IPS-15b (cell line): ENCODE data around the gene MARCKSL1.
A peak's percentile ranks its signal among the peaks of the same experiment; 100 is the strongest.

Experiments
- H3K27me3 ChIP-seq: one replicate; pipeline ENCODE4 v1.6.1; 2013; ENCODE audit warnings: low read length; ENCODE audit not compliant: control insufficient read depth, insufficient read depth
- H3K36me3 ChIP-seq: one replicate; pipeline ENCODE4 v1.6.1; 2013; ENCODE audit warnings: low read length; ENCODE audit not compliant: control insufficient read depth, insufficient read depth
- H3K4me1 ChIP-seq: one replicate; pipeline ENCODE4 v1.6.1; 2013; ENCODE audit warnings: mild to moderate bottlenecking, low read length; ENCODE audit not compliant: control insufficient read depth, insufficient read depth
- H3K4me3 ChIP-seq: one replicate; pipeline ENCODE4 v1.5.1; 2013; ENCODE audit warnings: low read depth, low read length
- H3K9ac ChIP-seq: one replicate; pipeline ENCODE4 v1.6.1; 2013; ENCODE audit warnings: low read depth, mild to moderate bottlenecking, low read length
- H3K9me3 ChIP-seq: one replicate; pipeline ENCODE4 v1.6.1; 2013; ENCODE audit warnings: mild to moderate bottlenecking, low read length; ENCODE audit not compliant: control insufficient read depth, insufficient read depth

Gene MARCKSL1, protein sequence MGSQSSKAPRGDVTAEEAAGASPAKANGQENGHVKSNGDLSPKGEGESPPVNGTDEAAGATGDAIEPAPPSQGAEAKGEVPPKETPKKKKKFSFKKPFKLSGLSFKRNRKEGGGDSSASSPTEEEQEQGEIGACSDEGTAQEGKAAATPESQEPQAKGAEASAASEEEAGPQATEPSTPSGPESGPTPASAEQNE

DNA sequence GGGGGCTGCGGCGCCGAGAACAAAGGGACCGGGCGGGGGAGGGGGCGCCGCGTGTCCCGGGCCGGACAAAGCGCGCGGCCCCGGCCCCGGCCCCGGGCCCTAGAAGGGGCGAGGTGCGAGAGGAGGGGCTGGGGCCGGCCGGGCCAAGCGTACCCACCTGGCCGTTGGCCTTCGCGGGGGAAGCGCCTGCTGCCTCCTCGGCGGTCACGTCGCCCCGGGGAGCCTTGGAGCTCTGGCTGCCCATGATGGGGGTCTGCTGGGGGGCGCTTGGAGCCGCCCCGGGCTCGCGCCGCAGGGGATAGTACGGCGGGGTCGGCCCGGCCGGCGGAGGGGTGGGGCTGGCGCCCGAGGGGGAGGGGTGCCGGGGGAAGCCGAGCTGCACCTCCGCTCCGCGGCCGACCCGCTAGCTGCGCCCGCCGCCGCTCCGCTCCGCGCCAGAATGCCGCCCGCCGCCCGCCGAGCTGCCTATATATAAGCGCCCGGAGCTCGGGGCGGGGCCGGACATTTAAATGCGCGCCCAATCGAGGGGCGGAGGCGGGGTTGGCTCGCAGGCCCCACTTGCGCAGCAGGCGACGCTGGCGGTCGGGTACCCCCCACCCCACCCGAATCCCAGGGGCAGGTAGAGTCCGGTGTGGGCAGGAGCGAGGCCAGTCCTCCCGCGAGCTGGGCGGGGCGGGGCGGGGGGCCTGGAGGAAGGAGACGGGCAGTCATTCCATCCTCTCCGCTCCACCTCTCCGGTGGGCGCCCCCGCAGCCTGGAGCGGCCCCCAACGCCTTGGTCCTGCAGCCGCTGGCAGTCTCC is at the start of gene MARCKSL1:
Gene MARCKSL1, minus strand, starts transcription at position 444 of the 801 bp plus-strand sequence. Its CDS starts 200 bp downstream, at position 244.
- H3K36me3 ChIP-seq = peaks cover 25% of the 10 kb centered on the region
- H3K9me3 ChIP-seq = no peaks in the 10 kb centered on the region
- peak within 1 kb of the TSS; percentile 85 for H3K4me3 ChIP-seq
- H3K27me3 ChIP-seq = peaks cover 4% of the 10 kb centered on the region
- peak within 1 kb of the TSS; percentile 88 for H3K9ac ChIP-seq
- H3K4me1 ChIP-seq = peaks cover 12% of the 10 kb centered on the region

DNA sequence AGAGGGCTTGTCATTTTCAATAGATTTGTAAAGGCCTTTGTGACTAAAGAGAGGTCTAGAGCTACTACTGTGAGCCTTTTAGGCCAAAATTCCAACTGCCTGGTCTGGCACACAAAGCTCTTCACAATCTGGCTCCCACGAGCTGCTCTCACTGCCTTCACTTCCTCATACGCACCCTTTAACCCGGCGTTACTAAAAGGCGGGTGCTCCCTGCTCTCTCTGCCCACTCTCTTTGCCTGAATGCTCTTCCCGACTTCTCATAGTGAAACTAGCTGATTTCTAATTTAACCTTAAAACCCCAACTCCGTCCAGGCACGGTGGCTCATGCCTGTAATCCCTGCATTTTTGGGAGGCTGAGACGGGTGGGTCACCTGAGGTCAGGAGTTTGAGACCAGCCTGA is 44.0 kb upstream of the MARCKSL1 start:
- H3K36me3 ChIP-seq = peaks cover 69% of the 10 kb centered on the region
- no peaks in the 10 kb centered on the region for H3K9me3 ChIP-seq
- H3K4me3 ChIP-seq = no peak overlapping the region
- no peaks in the 10 kb centered on the region for H3K27me3 ChIP-seq
- no peaks in the 10 kb centered on the region for H3K4me1 ChIP-seq
- H3K9ac ChIP-seq = no peak overlapping the region

- Histone ChIP-seq H3K9ac (no peak overlapping the region), H3K4me3 (no peak overlapping the region), H3K4me1 (no peaks in the 10 kb centered on the region), H3K36me3 (peaks cover 66% of the 10 kb centered on the region), H3K27me3 (no peaks in the 10 kb centered on the region), H3K9me3 (no peaks in the 10 kb centered on the region)
Measured at GRCh38 chr1:32377541-32378220, 41.6 kb upstream of the MARCKSL1 start.

GRCh38 chr1:32376199-32376598 is 40.2 kb upstream of the MARCKSL1 start:
- no peaks in the 10 kb centered on the region for H3K9me3 ChIP-seq
- no peak overlapping the region for H3K4me3 ChIP-seq
- no peaks in the 10 kb centered on the region for H3K4me1 ChIP-seq
- H3K27me3 ChIP-seq = no peaks in the 10 kb centered on the region
- peaks cover 72% of the 10 kb centered on the region for H3K36me3 ChIP-seq
- no peak overlapping the region for H3K9ac ChIP-seq

DNA sequence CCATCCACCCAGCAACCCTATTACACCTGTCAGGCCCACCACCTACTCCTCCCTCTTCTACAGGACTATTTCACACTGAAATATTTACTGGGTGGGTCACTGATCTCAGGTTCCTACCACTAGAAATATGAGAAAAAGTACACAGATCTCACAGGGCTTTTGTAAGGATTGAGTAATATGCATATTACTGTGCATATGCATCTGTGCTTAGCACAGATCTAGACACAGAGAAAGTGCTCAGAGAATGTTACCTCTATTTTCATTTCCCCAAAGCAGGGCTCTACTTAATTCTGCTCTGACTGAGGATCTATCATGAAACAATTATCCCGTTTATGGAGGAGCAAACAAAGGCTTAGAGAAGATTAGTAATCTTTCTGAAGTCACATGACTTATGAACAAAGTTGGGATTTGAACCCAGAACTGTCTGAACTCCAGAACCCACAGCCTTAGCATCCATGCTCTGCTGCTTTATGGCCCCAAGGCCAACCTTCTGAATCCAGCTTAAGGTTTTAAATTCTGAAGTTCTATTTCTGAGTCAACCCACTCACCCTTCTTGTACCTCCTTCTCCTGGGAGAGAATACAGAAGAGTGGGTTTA is 38.1 kb upstream of the MARCKSL1 start:
- Histone ChIP-seq H3K9me3 (no peaks in the 10 kb centered on the region), H3K36me3 (peaks cover 58% of the 10 kb centered on the region), H3K9ac (no peak overlapping the region), H3K27me3 (no peaks in the 10 kb centered on the region), H3K4me3 (no peak overlapping the region), H3K4me1 (no peaks in the 10 kb centered on the region)

- Histone ChIP-seq H3K4me1 (no peaks in the 10 kb centered on the region), H3K4me3 (no peak overlapping the region), H3K27me3 (no peaks in the 10 kb centered on the region), H3K9me3 (no peaks in the 10 kb centered on the region), H3K9ac (no peak overlapping the region), H3K36me3 (peaks cover 55% of the 10 kb centered on the region)
Measured at GRCh38 chr1:32372149-32372756, 36.2 kb upstream of the MARCKSL1 start.

DNA sequence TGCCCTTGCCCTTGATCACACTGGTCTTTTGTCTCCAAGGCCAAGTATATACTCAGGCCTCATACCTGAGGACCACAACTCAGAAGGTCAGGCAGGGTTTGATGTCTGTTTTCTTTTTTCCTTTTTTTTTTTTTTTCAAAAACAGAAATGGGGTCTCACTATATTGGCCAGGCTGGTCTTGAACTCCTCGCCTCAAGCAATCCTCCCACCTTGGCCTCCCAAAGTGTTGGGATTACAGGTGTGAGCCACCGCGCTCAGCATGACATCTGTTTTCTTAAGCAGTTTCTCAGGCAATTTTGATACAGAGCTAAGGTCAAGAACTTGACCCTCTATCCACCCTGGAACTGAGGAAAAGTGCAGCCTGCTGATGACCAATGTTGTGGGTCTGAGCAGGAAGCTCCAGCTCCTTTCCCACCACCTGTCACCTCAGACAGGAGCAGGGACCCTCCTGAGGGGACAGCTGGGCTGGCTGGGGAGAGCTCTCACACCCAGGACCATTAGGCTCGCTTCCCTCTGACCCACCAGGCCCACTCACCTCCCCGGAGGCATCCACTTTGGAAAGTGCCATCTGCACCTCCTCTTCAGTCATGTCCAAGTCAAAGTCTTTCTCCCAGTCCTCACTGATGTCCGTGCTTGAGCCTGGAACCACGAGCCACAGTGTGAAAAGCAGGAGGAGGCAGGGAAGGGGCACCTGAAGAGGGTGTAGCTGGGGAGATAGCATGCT is 32.0 kb upstream of the MARCKSL1 start:
- Histone ChIP-seq H3K9me3 (no peaks in the 10 kb centered on the region), H3K4me1 (no peaks in the 10 kb centered on the region), H3K4me3 (no peak overlapping the region), H3K36me3 (peaks cover 36% of the 10 kb centered on the region), H3K9ac (no peak overlapping the region), H3K27me3 (no peaks in the 10 kb centered on the region)

DNA sequence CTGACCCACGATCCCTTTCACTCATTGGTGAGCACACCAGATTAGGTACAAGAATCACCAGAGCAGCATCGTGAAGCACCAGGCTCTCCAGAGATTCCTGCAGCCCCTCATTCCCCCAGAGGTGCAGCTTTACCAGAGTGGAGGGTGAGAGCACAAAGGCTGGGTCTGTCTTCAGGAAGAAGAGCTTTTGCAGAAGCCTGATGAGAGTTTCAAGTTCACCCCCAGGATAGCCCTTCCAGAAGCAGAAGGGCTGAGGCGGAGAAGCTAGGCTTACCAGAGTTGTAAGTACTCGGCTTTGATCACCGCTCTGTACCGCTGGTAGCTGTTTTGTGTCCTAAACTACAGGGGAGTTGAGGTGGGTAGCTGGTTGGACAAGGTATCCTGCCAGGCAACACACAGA is 29.4 kb upstream of the MARCKSL1 start:
- Histone ChIP-seq H3K4me3 (no peak overlapping the region), H3K4me1 (no peaks in the 10 kb centered on the region), H3K36me3 (peaks cover 25% of the 10 kb centered on the region), H3K9me3 (no peaks in the 10 kb centered on the region), H3K9ac (no peak overlapping the region), H3K27me3 (peaks cover 8% of the 10 kb centered on the region)

- peaks cover 25% of the 10 kb centered on the region for H3K36me3 ChIP-seq
- H3K9me3 ChIP-seq = no peaks in the 10 kb centered on the region
- no peaks in the 10 kb centered on the region for H3K4me1 ChIP-seq
- H3K4me3 ChIP-seq = no peak overlapping the region
- no peak overlapping the region for H3K9ac ChIP-seq
- H3K27me3 ChIP-seq = peaks cover 12% of the 10 kb centered on the region
Measured at GRCh38 chr1:32364836-32365235, 28.8 kb upstream of the MARCKSL1 start.

- H3K9ac ChIP-seq = no peak overlapping the region
- H3K36me3 ChIP-seq = peaks cover 23% of the 10 kb centered on the region
- peaks cover 17% of the 10 kb centered on the region for H3K27me3 ChIP-seq
- no peak overlapping the region for H3K4me3 ChIP-seq
- H3K4me1 ChIP-seq = no peaks in the 10 kb centered on the region
- H3K9me3 ChIP-seq = no peaks in the 10 kb centered on the region
Measured at GRCh38 chr1:32363713-32364112, 27.7 kb upstream of the MARCKSL1 start.
